ENCODE results near the gene TSPAN9.

Gene TSPAN9

GRCh38 chr12:3113671-3114325 is 36.6 kb downstream of the TSPAN9 start:
- Histone ChIP-seq H3K27me3 (peaks cover 0 to 64% (median 7%) of the 10 kb centered on the region in 11 experiments; a peak in 10 of 22 replicates), H3K9ac (no peak overlapping the region), H3K4me2 (peak overlapping the region in 7 of 11 experiments; percentile 10 to 40 (median 27); a peak in 12 of 22 replicates), H3K4me1 (peaks cover 10 to 34% (median 23%) of the 10 kb centered on the region in 10 experiments), H3K36me3 (no peaks in the 10 kb centered on the region), H4K20me1 (peaks cover 0 to 39% (median 7%) of the 10 kb centered on the region in 11 experiments; a peak in 9 of 22 replicates), H3K27ac (no peak overlapping the region), H3K4me3 (no peak overlapping the region), H3K9me3 (replicated peaks in 1 of 11) (no peaks in the 10 kb centered on the region)
- TF ChIP-seq Cebpa-rat (IDR thresholded peaks at IDR 0.05): no peak

- peaks cover 0 to 73% (median 7%) of the 10 kb centered on the region in 11 experiments; a peak in 10 of 22 replicates for H3K27me3 ChIP-seq
- peak overlapping the region in 5 of 11 experiments; percentile 10 to 40 (median 31); a peak in 5 of 22 replicates for H3K4me2 ChIP-seq
- H3K27ac ChIP-seq: no peak overlapping the region
- TF ChIP-seq Cebpa-rat (IDR thresholded peaks at IDR 0.05): no peak
- H3K9me3 ChIP-seq (replicated peaks in 1 of 11): no peaks in the 10 kb centered on the region
- no peak overlapping the region for H3K4me3 ChIP-seq
- H3K36me3 ChIP-seq: no peaks in the 10 kb centered on the region
- H3K4me1 ChIP-seq: peaks cover 10 to 40% (median 28%) of the 10 kb centered on the region in 10 experiments
- peaks cover 0 to 47% (median 7%) of the 10 kb centered on the region in 11 experiments; a peak in 10 of 22 replicates for H4K20me1 ChIP-seq
- no peak overlapping the region for H3K9ac ChIP-seq
Observed at GRCh38 chr12:3114671-3115070, 37.5 kb downstream of the TSPAN9 start.

GRCh38 chr12:3115078-3115477 is 37.9 kb downstream of the TSPAN9 start:
- TF ChIP-seq Cebpa-rat (IDR thresholded peaks at IDR 0.05): no peak
- Histone ChIP-seq H3K4me1 (peaks cover 10 to 44% (median 32%) of the 10 kb centered on the region in 10 experiments), H3K27me3 (peaks cover 0 to 77% (median 7%) of the 10 kb centered on the region in 11 experiments; a peak in 10 of 22 replicates), H3K36me3 (no peaks in the 10 kb centered on the region), H3K9me3 (replicated peaks in 1 of 11) (no peaks in the 10 kb centered on the region), H3K4me2 (no peak overlapping the region), H3K9ac (no peak overlapping the region), H3K4me3 (no peak overlapping the region), H4K20me1 (peaks cover 0 to 51% (median 7%) of the 10 kb centered on the region in 11 experiments; a peak in 10 of 22 replicates), H3K27ac (no peak overlapping the region)

GRCh38 chr12:3116106-3116844 is 39.1 kb downstream of the TSPAN9 start:
- Histone ChIP-seq H3K36me3 (no peaks in the 10 kb centered on the region), H4K20me1 (peaks cover 0 to 63% (median 12%) of the 10 kb centered on the region in 11 experiments; a peak in 10 of 22 replicates), H3K9ac (no peak overlapping the region), H3K4me3 (no peak overlapping the region), H3K4me2 (peak overlapping the region in 8 of 11 experiments; percentile 48 to 72 (median 64); a peak in 13 of 22 replicates), H3K9me3 (replicated peaks in 1 of 11) (no peaks in the 10 kb centered on the region), H3K4me1 (peaks cover 10 to 53% (median 37%) of the 10 kb centered on the region in 10 experiments), H3K27ac (no peak overlapping the region), H3K27me3 (peaks cover 0 to 84% (median 7%) of the 10 kb centered on the region in 11 experiments; a peak in 10 of 22 replicates)
- TF ChIP-seq Cebpa-rat (IDR thresholded peaks at IDR 0.05): no peak

GRCh38 chr12:3117144-3117581 is 40.0 kb downstream of the TSPAN9 start:
- peaks cover 0 to 92% (median 7%) of the 10 kb centered on the region in 11 experiments; a peak in 10 of 22 replicates for H3K27me3 ChIP-seq
- H3K4me2 ChIP-seq: peak overlapping the region; percentile 24 to 72 (median 55); a peak in 20 of 22 replicates
- no peaks in the 10 kb centered on the region for H3K9me3 ChIP-seq (replicated peaks in 1 of 11)
- no peak for TF ChIP-seq Cebpa-rat (IDR thresholded peaks at IDR 0.05)
- no peak overlapping the region for H3K27ac ChIP-seq
- no peak overlapping the region for H3K4me3 ChIP-seq
- H4K20me1 ChIP-seq: peaks cover 0 to 71% (median 12%) of the 10 kb centered on the region in 11 experiments; a peak in 10 of 22 replicates
- peak overlapping the region in 2 of 11 experiments; percentile 4 to 17; a peak in 1 of 22 replicates for H3K9ac ChIP-seq
- no peaks in the 10 kb centered on the region for H3K36me3 ChIP-seq
- H3K4me1 ChIP-seq: peaks cover 10 to 61% (median 38%) of the 10 kb centered on the region in 10 experiments

GRCh38 chr12:3117591-3118015 is 40.4 kb downstream of the TSPAN9 start:
- Histone ChIP-seq H3K4me2 (peak overlapping the region; percentile 24 to 72 (median 55); a peak in 20 of 22 replicates), H3K9ac (peak overlapping the region in 2 of 11 experiments; percentile 4 to 17; a peak in 1 of 22 replicates), H3K27me3 (peaks cover 0 to 97% (median 7%) of the 10 kb centered on the region in 11 experiments; a peak in 10 of 22 replicates), H3K36me3 (no peaks in the 10 kb centered on the region), H3K27ac (no peak overlapping the region), H3K4me1 (peaks cover 11 to 66% (median 42%) of the 10 kb centered on the region in 10 experiments), H3K4me3 (no peak overlapping the region), H4K20me1 (peaks cover 0 to 75% (median 12%) of the 10 kb centered on the region in 11 experiments; a peak in 10 of 22 replicates), H3K9me3 (replicated peaks in 1 of 11) (no peaks in the 10 kb centered on the region)
- no peak for TF ChIP-seq Cebpa-rat (IDR thresholded peaks at IDR 0.05)

DNA sequence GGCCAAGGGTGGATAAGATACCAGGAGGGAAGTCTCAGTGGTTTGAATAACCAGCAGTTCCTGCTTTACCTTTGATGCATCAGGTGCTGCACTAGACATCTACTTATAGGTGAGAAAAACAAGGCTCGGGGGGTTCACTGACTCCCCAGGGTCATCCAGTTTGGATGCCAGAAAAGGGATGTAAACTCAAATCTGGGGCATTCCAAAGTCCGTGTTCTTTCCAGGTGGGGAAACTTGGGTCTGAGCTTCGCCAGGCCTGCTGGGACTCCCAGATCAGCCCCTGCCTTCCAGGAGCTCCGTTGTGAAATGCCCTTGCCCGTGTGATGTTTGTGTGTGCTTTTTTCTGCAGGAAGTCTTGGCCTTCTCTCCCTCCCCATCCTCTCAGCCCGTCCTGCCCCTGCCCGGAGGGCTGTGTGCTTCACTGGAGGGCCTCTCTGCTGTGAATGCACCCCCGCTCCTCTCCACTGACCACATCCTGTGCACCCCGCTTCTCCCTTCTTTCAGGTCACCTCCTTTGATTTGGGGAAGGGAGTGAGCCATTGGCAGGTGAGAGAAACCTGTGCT is 42.1 kb downstream of the TSPAN9 start:
- no peak for TF ChIP-seq Cebpa-rat (IDR thresholded peaks at IDR 0.05)
- no peak overlapping the region for H3K9ac ChIP-seq
- peaks cover 0 to 99% (median 7%) of the 10 kb centered on the region in 11 experiments; a peak in 10 of 22 replicates for H3K27me3 ChIP-seq
- H3K4me1 ChIP-seq: peaks cover 15 to 69% (median 44%) of the 10 kb centered on the region in 10 experiments
- H3K27ac ChIP-seq: no peak overlapping the region
- no peak overlapping the region for H3K4me3 ChIP-seq
- peaks cover under 1 to 8% (median 7%) of the 10 kb centered on the region in 11 experiments; a peak in 19 of 22 replicates for H3K9me3 ChIP-seq (replicated peaks in 1 of 11)
- peak overlapping the region in 10 of 11 experiments; percentile 11 to 54 (median 31); a peak in 17 of 22 replicates for H3K4me2 ChIP-seq
- H3K36me3 ChIP-seq: no peaks in the 10 kb centered on the region
- H4K20me1 ChIP-seq: peaks cover 0 to 77% (median 18%) of the 10 kb centered on the region in 11 experiments; a peak in 13 of 22 replicates
